ENCODE measurements around the gene BBS7. TPM values are rescaled to one million over a fixed set of nuclear protein-coding genes. Genes with fewer than 3 reads are reported as not detected.

The BBS7 gene
- total and polyA plus RNA-seq, 2 of the 13 experiments (the other 11 are each of a cell fraction or from before 2014, with no cell fraction given), result 9.0 to 15.7 TPM

- TF ChIP-seq NR2F1 (CRISPR knock-in tag; IDR thresholded peaks at IDR 0.05), result no peak
Observed at GRCh38 chr4:121791481-121791880, 78.8 kb downstream of the BBS7 start (continued).

GRCh38 chr4:121790976-121791375, 79.3 kb downstream of the BBS7 start:
- Histone ChIP-seq H4K20me1 (ENCODE audit: insufficient read depth, low read length) (no peaks in the 10 kb centered on the region), H3K36me3 (replicated peaks in 1 of 2; ENCODE audit: control insufficient read depth in 1 of 2, insufficient read depth in 2 of 2, low read length in 2 of 2) (no peaks in the 10 kb centered on the region), H3K4me2 (ENCODE audit: low read depth, low read length) (no peak overlapping the region), H3K9ac (ENCODE audit: insufficient read depth, low read depth, low read length) (no peak overlapping the region), H3K27ac (ENCODE audit: extremely low read length, insufficient read depth, low read length) (no peak overlapping the region), H3K27me3 (ENCODE audit: control insufficient read depth in 1 of 2, insufficient read depth in 2 of 2, low read length in 2 of 2) (no peaks in the 10 kb centered on the region), H3K79me2 (ENCODE audit: insufficient read depth, low read length) (no peaks in the 10 kb centered on the region), H3K4me1 (ENCODE audit: insufficient read depth, low read length) (peaks cover 31% of the 10 kb centered on the region), H3K4me3 (replicated peaks in 1 of 3; ENCODE audit: insufficient read depth in 1 of 3, low read depth in 2 of 3, low read length in 3 of 3) (no peak overlapping the region), H2AFZ (ENCODE audit: low read length) (no peak overlapping the region), H3K9me3 (ENCODE audit: low read length) (no peaks in the 10 kb centered on the region)
- POLR2A ChIA-PET, result no interaction called here
- TF ChIP-seq MIXL1 (CRISPR knock-in tag; IDR thresholded peaks at IDR 0.05) (no peak), WIZ (CRISPR knock-in tag; IDR thresholded peaks at IDR 0.05) (no peak), CSRNP1 (CRISPR knock-in tag; IDR thresholded peaks at IDR 0.05) (no peak), ZNF180 (CRISPR knock-in tag; IDR thresholded peaks at IDR 0.05; ENCODE audit: borderline replicate concordance, low read depth) (no peak), ZNF629 (CRISPR knock-in tag; conservative IDR thresholded peaks at IDR 0.05) (0 out of 2 replicates have a peak, but pooled peaks have one; percentile 19), FOXJ3 (CRISPR knock-in tag; IDR thresholded peaks at IDR 0.05; ENCODE audit: borderline replicate concordance) (no peak), PRDM4 (CRISPR knock-in tag; IDR thresholded peaks at IDR 0.05; ENCODE audit: borderline replicate concordance) (no peak), NPAS2 (CRISPR knock-in tag; IDR thresholded peaks at IDR 0.05; ENCODE audit: borderline replicate concordance) (no peak), NFYC (CRISPR knock-in tag; IDR thresholded peaks at IDR 0.05) (no peak)
- intact Hi-C loops (cut with micrococcal nuclease; ENCODE audit: unreplicated experiment), result no loop called here
- no TSS peak for BruUV-seq (replicated peaks)
- FAIRE-seq (no peak), DNase-seq (ENCODE audit: low spot score) (no peak), ATAC-seq (no peak)
- CTCF ChIA-PET (ENCODE audit: low intra/inter-chr PET ratio, low total read pairs), result no interaction called here
- in situ Hi-C loops (cut with HindIII; ENCODE audit: extremely low pct_ligation_motif_present, low pct_unique_long_range_greater_than_20kb), result no loop called here

All from HepG2 (cell line).